Mesendoderm (in vitro differentiated cells): ENCODE results near the gene CRYL1.

Experiments
- DNase-seq: peaks from one replicate; pipeline ENCODE4 v3.0.0; 2013
- H2AK5ac ChIP-seq: 2 replicates; pipeline ENCODE4 v1.6.1; 2013; ENCODE audit warnings: low read length, inconsistent platforms
- H2BK120ac ChIP-seq: 2 replicates; pipeline ENCODE4 v1.6.1; 2013; ENCODE audit warnings: low read depth, mild to moderate bottlenecking, low read length, moderate library complexity, mixed read lengths
- H2BK15ac ChIP-seq: replicated peaks from 2 replicates; pipeline ENCODE4 v1.6.1; 2013; ENCODE audit warnings: low read depth, mild to moderate bottlenecking, moderate library complexity
- H2BK5ac ChIP-seq: 2 replicates; pipeline ENCODE4 v1.6.1; 2013; ENCODE audit warnings: low read length, inconsistent platforms
- H3K18ac ChIP-seq: 2 replicates; pipeline ENCODE4 v1.6.1; 2013; ENCODE audit warnings: mild to moderate bottlenecking, low read length, mixed read lengths
- H3K23ac ChIP-seq: one replicate; pipeline ENCODE4 v1.6.1; 2013; ENCODE audit warnings: low read length
- H3K27ac ChIP-seq: 2 replicates; pipeline ENCODE4 v1.5.1; 2013; ENCODE audit warnings: low read depth, mild to moderate bottlenecking, inconsistent platforms, low read length, moderate library complexity
- H3K27me3 ChIP-seq: 2 replicates; pipeline ENCODE4 v1.6.1; 2013; ENCODE audit warnings: low read length, control low read depth, mild to moderate bottlenecking, inconsistent platforms; ENCODE audit not compliant: insufficient read depth, poor library complexity
- H3K36me3 ChIP-seq: 2 replicates; pipeline ENCODE4 v1.6.1; 2013; ENCODE audit warnings: low read length, inconsistent platforms; ENCODE audit not compliant: control insufficient read depth, insufficient read depth
- H3K4ac ChIP-seq: one replicate; pipeline ENCODE4 v1.6.1; 2013; ENCODE audit warnings: low read depth, mild to moderate bottlenecking, low read length, moderate library complexity
- H3K4me1 ChIP-seq: 2 replicates; pipeline ENCODE4 v1.6.1; 2013; ENCODE audit warnings: low read depth, low read length, inconsistent platforms; ENCODE audit not compliant: control insufficient read depth
- H3K4me2 ChIP-seq: 2 replicates; pipeline ENCODE4 v1.6.1; 2013; ENCODE audit warnings: low read length
- H3K4me3 ChIP-seq: 2 replicates; pipeline ENCODE4 v1.5.1; 2013; ENCODE audit warnings: mild to moderate bottlenecking, low read length
- H3K56ac ChIP-seq: one replicate; pipeline ENCODE4 v1.6.1; 2013; ENCODE audit warnings: low read length
- H3K79me1 ChIP-seq: 2 replicates; pipeline ENCODE4 v1.6.1; 2013; ENCODE audit warnings: low read length, inconsistent platforms
- H3K79me2 ChIP-seq: 2 replicates; pipeline ENCODE4 v1.6.1; 2013; ENCODE audit warnings: mild to moderate bottlenecking, low read length; ENCODE audit not compliant: control insufficient read depth, insufficient read depth
- H3K9ac ChIP-seq: 2 replicates; pipeline ENCODE4 v1.6.1; 2013; ENCODE audit warnings: low read length, inconsistent platforms
- H4K5ac ChIP-seq: one replicate; pipeline ENCODE4 v1.6.1; 2013; ENCODE audit warnings: low read length
- H4K8ac ChIP-seq: one replicate; pipeline ENCODE4 v1.6.1; 2013; ENCODE audit warnings: low read depth, mild to moderate bottlenecking, control low read depth, low read length, moderate library complexity
- WGBS: extraction: QIAGEN DNeasy Blood & Tissue Kit; methylation state at CpG from one replicate; pipeline ENCODE4 v1.1.7; 2013; ENCODE audit warnings: low lambda C conversion rate, missing lambda C conversion rate; ENCODE audit not compliant: insufficient coverage; ENCODE audit errors: extremely low coverage; 5-methylcytosine and 5-hydroxymethylcytosine counted together

CRYL1 gene

GRCh38 chr13:20512042-20512683 is 13.5 kb downstream of the CRYL1 start:
- no peak overlapping the region for H4K5ac ChIP-seq
- H4K8ac ChIP-seq, result no peak overlapping the region
- H2BK5ac ChIP-seq, result no peak overlapping the region
- WGBS, result no CpG with 5 or more reads among the region's 10 CpGs
- H3K79me1 ChIP-seq, result no peaks in the 10 kb centered on the region
- H3K4me2 ChIP-seq, result no peak overlapping the region
- no peak overlapping the region for H3K4me3 ChIP-seq
- H3K27me3 ChIP-seq, result no peaks in the 10 kb centered on the region
- H3K27ac ChIP-seq, result peak overlapping the region; percentile 20
- no peaks in the 10 kb centered on the region for H3K79me2 ChIP-seq
- no peak overlapping the region for H3K18ac ChIP-seq
- H2BK120ac ChIP-seq, result no peak overlapping the region
- H3K4ac ChIP-seq, result no peak overlapping the region
- no peak overlapping the region for H3K23ac ChIP-seq
- no peaks in the 10 kb centered on the region for H3K36me3 ChIP-seq
- peaks cover 3% of the 10 kb centered on the region for H3K4me1 ChIP-seq
- H3K9ac ChIP-seq, result no peak overlapping the region
- peak; percentile 94 for DNase-seq
- H2AK5ac ChIP-seq, result no peak overlapping the region
- no peak overlapping the region for H2BK15ac ChIP-seq
- peak overlapping the region; percentile 2 for H3K56ac ChIP-seq

GRCh38 chr13:20506696-20507095 is 19.0 kb downstream of the CRYL1 start:
- H4K8ac ChIP-seq, result no peak overlapping the region
- H3K4me2 ChIP-seq, result no peak overlapping the region
- no peak overlapping the region for H3K4ac ChIP-seq
- no peak overlapping the region for H3K9ac ChIP-seq
- H3K27ac ChIP-seq, result no peak overlapping the region
- H2AK5ac ChIP-seq, result no peak overlapping the region
- no peak overlapping the region for H2BK15ac ChIP-seq
- H3K4me1 ChIP-seq, result peaks cover under 1% of the 10 kb centered on the region
- H3K18ac ChIP-seq, result no peak overlapping the region
- H2BK120ac ChIP-seq, result no peak overlapping the region
- no peak overlapping the region for H3K56ac ChIP-seq
- no peaks in the 10 kb centered on the region for H3K36me3 ChIP-seq
- no peak overlapping the region for H3K4me3 ChIP-seq
- no peak overlapping the region for H4K5ac ChIP-seq
- no peak overlapping the region for H3K23ac ChIP-seq
- H3K79me2 ChIP-seq, result no peaks in the 10 kb centered on the region
- H3K27me3 ChIP-seq, result no peaks in the 10 kb centered on the region
- DNase-seq, result no peak
- H3K79me1 ChIP-seq, result no peaks in the 10 kb centered on the region
- WGBS, result no CpG with 5 or more reads among the region's 4 CpGs
- H2BK5ac ChIP-seq, result no peak overlapping the region

GRCh38 chr13:20505405-20506366 is 20.0 kb downstream of the CRYL1 start:
- Histone ChIP-seq H3K9ac (no peak overlapping the region), H3K56ac (no peak overlapping the region), H3K23ac (no peak overlapping the region), H4K5ac (no peak overlapping the region), H4K8ac (no peak overlapping the region), H2BK15ac (no peak overlapping the region), H3K4me3 (no peak overlapping the region), H3K18ac (no peak overlapping the region), H3K36me3 (no peaks in the 10 kb centered on the region), H3K4me2 (no peak overlapping the region), H2AK5ac (no peak overlapping the region), H3K4ac (no peak overlapping the region), H2BK5ac (no peak overlapping the region), H3K79me2 (no peaks in the 10 kb centered on the region), H3K4me1 (no peaks in the 10 kb centered on the region), H2BK120ac (no peak overlapping the region), H3K27me3 (no peaks in the 10 kb centered on the region), H3K27ac (no peak overlapping the region), H3K79me1 (no peaks in the 10 kb centered on the region)
- WGBS, result no CpG with 5 or more reads among the region's 10 CpGs
- no peak for DNase-seq

- H3K23ac ChIP-seq, result no peak overlapping the region
- no peak overlapping the region for H4K8ac ChIP-seq
- H3K4ac ChIP-seq, result no peak overlapping the region
- H4K5ac ChIP-seq, result no peak overlapping the region
- no peak overlapping the region for H3K9ac ChIP-seq
- H2BK120ac ChIP-seq, result no peak overlapping the region
- no peak overlapping the region for H3K18ac ChIP-seq
- no peak overlapping the region for H3K56ac ChIP-seq
- no peaks in the 10 kb centered on the region for H3K79me2 ChIP-seq
- H3K4me3 ChIP-seq, result no peak overlapping the region
- no peak overlapping the region for H2BK15ac ChIP-seq
- H3K79me1 ChIP-seq, result no peaks in the 10 kb centered on the region
- H3K4me2 ChIP-seq, result no peak overlapping the region
- H3K27me3 ChIP-seq, result no peaks in the 10 kb centered on the region
- no peak for DNase-seq
- H2BK5ac ChIP-seq, result no peak overlapping the region
- H2AK5ac ChIP-seq, result no peak overlapping the region
- no peaks in the 10 kb centered on the region for H3K36me3 ChIP-seq
- no peak overlapping the region for H3K27ac ChIP-seq
- no peaks in the 10 kb centered on the region for H3K4me1 ChIP-seq
- WGBS, result no CpG with 5 or more reads among the region's 16 CpGs
Measured at GRCh38 chr13:20503088-20504083, 22.3 kb downstream of the CRYL1 start.

GRCh38 chr13:20501592-20501991 is 24.1 kb downstream of the CRYL1 start:
- no peak for DNase-seq
- Histone ChIP-seq H3K36me3 (no peaks in the 10 kb centered on the region), H2BK5ac (no peak overlapping the region), H2BK120ac (no peak overlapping the region), H3K79me1 (no peaks in the 10 kb centered on the region), H3K27ac (no peak overlapping the region), H4K8ac (no peak overlapping the region), H3K4me3 (no peak overlapping the region), H3K23ac (no peak overlapping the region), H3K79me2 (no peaks in the 10 kb centered on the region), H3K27me3 (no peaks in the 10 kb centered on the region), H3K4ac (no peak overlapping the region), H3K18ac (no peak overlapping the region), H4K5ac (no peak overlapping the region), H2AK5ac (no peak overlapping the region), H3K4me1 (no peaks in the 10 kb centered on the region), H3K56ac (no peak overlapping the region), H3K4me2 (no peak overlapping the region), H3K9ac (no peak overlapping the region), H2BK15ac (no peak overlapping the region)
- no CpG with 5 or more reads among the region's 4 CpGs for WGBS
